Measurements from ENCODE around the gene AKT1.
A peak's percentile ranks its signal among the peaks of the same experiment; 100 is the strongest.
"Not testable (repeated sequence)": the region's sequence is repeated elsewhere in the genome, so short reads cannot be mapped to it uniquely, and the experiment has no call there.

AKT1 gene

DNA sequence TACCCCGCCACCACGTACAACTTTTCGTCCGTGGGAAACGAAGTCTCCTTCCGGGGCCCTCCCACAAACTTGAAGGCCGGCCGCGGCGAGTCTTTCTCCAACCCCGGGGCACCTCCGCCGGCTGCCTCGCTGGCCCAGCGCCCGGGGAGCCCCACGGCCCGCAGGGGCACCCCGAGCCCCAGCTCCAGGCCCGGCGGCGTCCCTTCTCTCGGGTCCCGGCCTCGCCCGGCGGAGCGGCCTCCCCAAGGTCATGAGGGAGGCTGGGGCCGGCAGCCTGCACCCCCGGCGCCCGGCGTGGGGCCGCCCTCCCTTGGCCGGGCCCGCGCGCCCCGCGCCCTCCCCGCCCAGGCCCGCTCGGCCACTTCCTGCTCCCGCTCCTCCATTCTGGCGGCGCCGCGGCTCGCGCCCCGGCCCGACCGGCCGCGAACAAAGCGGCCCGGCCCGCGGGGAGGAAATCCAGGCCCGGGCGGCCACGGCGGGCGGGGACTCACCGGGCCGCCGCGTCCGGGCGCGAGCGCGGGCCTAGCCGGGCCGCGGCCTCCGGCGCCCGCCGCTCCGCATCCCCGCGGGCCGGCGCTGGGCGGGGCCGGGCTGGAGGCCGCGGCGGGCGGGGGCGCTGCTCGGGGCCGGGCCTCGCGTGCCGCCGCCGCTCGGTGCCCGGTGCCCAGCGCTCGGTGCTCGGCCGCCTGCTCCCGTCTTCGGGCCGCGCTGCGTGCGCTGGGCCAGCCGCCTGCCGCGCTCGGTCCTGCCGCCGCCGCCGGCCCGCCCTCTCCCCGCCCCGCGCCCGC, at the start of gene AKT1:
AKT1 (minus strand) TSS at position 756 of the 788 bp plus-strand sequence. CDS start 3,105 bp downstream, outside the sequence.
- DNase-seq (ENCODE audit: low read depth in 1 of 2, low spot score in 1 of 2), result no peak

DNA sequence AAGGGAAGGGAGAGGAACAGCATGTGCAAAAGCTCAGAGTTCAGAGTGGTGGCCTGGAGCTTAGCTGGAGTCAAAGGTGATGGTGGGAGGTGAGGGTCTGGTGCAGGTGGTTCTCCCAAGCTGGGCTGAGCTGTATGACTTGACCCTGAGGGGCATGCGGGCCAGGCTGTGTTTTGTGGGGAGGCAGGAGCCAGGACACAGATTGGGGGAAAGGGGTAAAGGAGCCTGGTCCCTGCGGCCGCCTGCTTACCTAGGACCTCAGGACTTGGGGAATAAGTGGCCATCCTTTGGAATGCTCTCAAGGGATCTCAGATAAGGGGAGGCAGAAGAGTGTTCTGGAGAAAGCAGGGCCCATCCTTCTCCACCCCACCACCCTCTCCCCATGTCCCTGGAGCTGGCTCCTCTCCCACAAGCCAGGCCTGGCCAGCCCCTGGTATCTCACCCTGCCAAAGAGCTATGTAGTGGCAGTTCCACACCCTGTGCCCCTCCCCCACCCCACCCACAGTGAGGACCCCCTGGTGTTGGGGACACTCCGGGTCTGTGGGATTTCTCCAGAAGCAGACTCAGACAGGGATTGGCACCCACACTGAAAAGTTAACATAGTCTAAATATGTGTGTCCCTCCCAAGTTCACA, 49.6 kb upstream of the AKT1 start:
- DNase-seq (ENCODE audit: low read depth in 1 of 2, low spot score in 1 of 2), result no peak

DNA sequence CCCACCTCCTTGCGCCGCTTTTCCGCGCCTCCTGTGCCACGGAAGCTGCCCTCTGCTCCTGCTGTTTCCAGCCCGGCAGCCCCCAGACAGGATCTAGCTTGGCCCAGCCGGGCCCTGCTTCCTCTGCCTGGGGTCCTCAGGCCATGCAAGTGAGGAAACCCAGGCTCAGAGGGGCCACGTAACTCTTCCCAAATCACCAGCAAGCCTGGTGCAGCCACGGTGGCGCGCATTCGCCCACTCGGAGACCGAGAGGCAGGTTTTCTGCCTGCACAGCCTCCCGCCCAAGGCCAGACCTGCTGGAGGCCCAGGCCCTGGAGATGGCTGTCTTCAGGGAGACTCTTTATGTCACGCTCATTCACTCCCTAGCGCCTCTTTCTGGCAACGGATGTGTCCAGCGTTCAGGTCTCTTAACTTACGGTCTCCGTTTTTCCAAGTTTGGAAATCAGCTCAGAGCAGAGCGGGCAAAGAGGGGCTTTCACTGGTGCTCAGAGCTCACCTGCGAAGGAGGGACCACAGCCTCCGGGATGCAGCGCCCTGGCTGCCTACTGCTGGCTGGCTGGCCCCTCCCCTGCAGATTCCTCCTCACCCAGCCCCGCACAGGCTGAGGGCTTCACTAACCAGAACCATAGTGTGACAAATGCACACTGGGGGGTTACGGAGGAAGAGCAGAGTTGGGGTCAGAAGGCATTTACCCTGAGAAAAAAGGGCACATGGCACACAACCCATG, 48.9 kb upstream of the AKT1 start:
- DNase-seq (ENCODE audit: low read depth in 1 of 2, low spot score in 1 of 2), result no peak

DNA sequence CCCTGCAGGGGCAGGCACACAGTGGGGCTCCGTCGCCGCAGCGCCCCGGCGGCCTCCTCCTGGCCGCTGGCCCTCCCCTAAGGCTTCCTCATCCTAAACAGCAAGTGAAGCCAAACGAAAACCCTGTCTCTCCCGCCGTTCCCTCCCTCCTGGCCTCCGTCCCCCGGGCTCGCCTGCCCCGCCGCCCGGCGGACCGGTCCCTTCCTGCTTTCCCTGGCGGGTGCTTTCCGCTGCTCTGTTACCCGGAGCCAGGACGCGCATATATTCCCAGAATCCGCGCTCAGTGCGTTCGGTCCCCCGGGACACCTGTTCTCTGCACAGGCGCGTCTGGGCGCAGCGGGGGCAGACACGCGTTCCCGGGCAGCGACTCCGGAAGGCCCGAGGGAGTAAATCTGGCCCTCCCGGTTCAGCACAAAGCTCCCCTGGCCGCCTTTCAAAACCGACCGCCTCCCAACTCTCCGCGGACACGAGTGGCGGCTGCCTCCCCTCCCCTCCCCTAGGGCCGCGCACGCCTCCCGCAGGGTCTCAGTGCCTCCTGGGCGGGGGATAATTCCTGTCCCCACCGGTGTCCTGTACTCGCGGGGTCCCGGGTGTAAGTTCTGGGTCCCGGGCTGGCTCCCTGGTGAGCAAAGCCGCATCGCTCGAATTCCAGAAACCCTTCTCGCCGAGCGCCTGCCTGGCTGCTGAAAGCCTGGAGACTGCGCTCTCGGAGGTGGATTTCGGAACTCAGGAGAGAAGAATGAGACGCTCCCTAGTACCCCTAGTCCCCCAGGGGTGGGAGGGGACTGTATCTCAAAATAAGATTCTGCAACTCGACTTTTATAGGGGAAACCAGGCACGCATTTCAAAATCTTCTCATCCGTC, 48.1 kb upstream of the AKT1 start:
- DNase-seq (ENCODE audit: low read depth in 1 of 2, low spot score in 1 of 2), result no peak

DNA sequence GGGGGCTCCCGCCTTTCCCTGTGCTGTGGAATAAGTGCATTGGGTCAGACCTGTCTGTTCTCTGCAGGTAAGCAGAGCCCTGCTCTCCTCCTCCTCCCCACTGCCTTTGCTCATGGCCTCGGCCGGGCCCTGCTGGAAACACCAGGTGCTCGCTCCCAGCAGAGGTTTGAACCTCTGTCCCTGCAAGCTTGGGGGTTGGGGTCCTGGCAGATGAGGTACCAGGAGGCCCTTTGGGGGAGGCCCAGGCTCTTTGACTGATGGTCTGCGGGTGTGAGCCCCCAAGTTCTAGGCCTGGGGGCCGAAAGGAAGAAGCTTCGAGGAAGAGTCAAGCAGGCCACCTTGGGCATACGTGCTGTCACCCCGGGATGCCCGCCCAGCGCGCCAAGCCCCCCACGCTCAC, 47.5 kb upstream of the AKT1 start:
- DNase-seq (ENCODE audit: low read depth in 1 of 2, low spot score in 1 of 2), result no peak

DNA sequence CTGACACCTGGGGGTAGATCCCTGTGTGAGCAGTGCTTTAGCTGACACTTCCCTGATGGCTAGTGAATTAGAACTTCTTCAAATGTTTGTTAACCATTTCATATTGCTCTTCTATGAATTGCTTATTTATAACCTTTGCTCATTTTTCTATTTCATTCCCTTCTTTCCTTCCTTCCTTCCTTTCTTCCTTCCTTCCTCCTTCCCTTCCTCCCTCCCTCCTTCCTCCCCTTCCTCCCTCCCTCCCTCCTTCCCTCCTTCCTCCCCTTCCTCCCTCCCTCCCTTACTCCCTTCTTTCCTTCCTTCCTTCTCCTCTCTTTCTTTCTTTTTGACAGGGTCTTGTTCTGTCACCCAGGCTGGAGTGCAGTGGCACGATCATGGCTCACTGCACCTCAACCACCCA, 46.2 kb upstream of the AKT1 start:
- DNase-seq (ENCODE audit: low read depth in 1 of 2, low spot score in 1 of 2), result no peak

DNA sequence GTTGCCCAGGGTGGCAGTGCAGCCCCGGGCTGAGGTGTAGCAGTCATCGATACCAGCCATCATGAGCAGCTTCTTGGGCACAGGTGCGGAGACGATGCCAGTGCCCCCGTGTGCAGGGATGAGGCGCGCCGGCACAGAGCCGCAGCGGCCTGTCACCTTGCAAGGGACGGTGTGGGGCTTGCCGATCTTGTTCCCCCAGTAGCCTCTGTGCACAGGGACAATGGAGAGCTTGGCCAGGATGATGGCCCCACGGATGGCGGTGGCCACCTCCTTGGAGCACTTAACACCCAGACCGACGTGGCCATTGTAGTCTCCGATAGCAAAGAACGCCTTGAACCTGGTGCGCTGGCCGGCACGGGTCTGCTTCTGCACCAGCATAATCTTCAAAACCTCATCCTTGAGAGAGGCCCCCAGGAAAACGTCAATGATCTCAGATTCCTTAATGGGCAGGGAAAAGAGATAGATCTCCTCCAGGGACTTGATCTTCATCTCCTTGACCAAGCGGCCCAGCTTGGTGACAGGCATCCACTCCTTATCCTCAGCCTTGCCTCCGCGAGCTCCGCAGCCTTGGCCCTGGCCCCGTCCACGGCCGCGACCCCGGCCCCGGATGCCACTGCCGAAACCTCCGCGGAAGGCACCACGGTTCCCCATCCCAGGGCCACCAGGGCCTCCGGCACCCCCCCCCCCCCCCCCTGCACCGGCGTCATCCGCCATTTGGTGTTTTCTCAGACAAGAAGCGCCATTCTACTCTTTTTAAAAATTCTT, 40.8 kb upstream of the AKT1 start:
- DNase-seq (ENCODE audit: low read depth in 1 of 2, low spot score in 1 of 2), result not testable (repeated sequence)

DNA sequence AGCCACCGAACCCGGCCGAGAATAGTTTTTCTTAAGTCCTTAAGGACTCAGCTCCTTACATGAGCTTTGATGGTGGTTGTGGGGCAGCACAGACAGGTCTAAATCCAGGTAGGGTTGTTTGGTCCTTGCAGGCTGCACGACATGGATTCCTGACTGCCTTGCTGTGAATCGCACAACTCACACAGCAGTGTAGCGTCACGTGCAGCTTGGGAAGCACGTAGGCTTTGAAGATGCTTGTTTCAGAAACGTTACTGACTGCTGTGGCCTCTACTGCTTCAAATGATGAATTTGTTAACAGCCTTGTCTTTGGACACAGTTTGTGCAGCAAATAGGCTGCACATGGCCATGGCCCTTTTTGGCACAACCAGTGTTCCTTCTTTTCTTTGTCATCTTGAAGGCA, 35.2 kb upstream of the AKT1 start:
- no peak for DNase-seq (ENCODE audit: low read depth in 1 of 2, low spot score in 1 of 2)

DNA sequence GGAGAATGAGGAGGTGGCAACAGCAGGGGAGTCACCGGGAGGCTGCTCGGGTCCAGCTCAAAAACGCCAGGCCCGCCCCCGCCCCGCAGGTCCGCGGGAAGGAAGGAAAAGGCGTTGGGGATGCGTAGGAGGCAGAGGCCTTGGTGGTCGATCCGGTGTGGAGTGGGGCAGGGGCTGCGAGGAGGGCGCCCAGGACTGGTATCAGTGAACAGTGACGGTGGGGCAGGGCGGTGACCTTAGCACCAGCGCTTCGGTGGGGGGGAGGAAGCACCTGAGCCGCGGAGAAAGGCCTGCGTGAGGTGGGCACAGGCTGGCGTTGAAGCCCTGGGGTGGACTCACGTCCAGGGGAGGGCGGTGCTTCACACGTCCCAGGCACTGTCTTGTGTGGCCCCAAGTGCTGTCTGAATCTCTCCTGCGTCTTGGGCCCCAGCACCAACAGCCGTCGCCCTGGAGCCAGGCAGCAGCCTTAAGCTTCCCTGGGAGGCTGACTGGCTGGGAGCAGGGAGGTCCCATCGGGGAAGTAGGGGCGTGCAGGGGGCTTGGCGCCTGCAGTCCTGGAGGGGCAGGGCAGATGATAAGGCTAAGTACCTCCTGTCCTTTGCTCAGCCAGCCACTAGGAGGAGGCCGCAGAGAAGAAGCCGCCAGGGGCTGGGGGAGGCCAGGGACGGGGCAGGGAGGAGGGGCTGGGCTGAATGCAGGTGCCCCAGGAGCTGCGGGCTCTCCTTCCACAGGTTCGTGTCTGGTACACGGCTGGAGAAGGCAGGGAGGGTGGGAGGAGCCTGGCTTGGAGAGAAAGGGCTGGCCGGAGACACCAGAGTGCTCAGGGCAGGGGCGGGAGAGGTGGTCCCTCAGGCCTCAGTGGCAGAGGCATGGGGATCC, 31.9 kb upstream of the AKT1 start:
- peak in 1 of 2 donors; percentile 48 for DNase-seq (ENCODE audit: low read depth in 1 of 2, low spot score in 1 of 2)

DNA sequence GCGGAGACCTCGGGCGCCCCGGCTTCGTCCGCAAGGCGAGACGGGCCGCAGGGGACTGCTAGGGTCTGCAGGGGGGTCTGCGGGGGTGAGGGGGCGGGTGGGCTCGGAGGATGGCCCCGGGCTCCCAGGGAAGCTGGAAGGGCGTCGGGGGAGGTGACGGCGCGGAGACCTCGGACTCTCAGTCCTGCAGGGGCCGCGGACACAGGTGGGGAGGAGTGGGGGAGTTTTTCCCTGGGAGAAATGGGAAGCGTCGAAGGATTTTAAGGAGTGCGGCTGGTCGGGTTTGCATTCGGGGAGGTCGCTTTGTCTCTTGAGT, 31.3 kb upstream of the AKT1 start:
- no peak for DNase-seq (ENCODE audit: low read depth in 1 of 2, low spot score in 1 of 2)

DNA sequence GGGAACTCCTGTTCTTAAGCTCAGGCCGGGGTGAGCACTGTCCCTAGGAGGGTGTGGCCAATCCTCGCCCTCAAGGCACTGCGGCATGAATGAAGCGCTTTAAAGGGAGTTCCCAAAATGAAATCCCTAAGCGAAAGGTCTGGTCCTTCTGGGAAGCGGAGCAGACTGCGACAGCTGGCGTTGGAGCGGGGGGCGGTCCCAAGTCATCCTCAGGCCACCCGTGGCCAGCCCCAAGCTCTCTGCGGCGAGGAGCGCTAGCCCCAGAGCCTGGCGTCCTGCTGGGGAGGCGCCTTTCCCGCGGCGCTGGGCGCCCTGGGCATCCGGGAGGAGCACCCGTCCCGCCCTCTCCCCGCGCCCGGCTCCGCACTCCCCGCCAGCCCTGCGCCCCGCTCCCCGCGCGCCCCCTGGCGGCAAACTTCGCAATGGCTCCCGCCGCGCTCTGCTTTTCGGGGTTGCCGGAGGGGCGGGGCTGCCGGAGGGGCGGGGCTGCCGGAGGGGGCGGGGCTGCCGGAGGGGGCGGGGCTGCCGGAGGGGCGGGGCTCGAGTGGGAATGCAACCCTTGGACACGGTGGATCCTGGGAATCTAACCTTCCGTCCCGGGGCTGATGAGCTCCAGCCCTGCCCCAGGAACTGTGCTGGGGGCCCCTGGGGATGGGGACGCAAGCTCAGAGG, 30.8 kb upstream of the AKT1 start:
- DNase-seq (ENCODE audit: low read depth in 1 of 2, low spot score in 1 of 2), result peak; percentile 95

DNA sequence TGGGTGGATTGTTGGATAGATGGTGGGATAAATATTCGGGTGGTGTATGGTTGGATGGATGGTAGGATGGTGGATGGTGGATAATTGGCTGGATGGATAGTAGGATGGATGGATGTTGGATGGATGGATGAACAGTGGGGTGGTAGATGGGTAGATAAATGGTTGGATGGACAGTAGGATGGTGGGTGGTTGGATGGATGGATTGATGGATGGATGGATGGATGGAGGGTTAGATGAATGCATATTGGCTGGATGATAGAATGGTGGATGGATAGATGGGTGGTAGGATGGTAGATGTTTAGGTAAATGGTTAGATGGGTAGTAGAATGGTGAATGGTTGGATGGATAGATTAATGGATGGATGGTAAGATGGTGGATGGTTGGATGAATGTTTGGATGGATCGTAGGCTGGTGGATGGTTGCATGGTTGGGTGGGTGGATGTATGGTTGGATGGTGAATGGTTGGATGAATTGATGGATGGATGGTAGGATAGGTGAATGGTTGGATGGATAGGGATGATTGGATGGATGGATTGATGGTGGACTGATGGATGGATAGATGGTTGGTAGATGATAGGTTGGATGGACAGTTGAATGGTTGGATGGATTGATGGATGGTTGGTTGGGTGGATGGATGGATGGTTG, 28.9 kb upstream of the AKT1 start:
- no peak for DNase-seq (ENCODE audit: low read depth in 1 of 2, low spot score in 1 of 2)

DNA sequence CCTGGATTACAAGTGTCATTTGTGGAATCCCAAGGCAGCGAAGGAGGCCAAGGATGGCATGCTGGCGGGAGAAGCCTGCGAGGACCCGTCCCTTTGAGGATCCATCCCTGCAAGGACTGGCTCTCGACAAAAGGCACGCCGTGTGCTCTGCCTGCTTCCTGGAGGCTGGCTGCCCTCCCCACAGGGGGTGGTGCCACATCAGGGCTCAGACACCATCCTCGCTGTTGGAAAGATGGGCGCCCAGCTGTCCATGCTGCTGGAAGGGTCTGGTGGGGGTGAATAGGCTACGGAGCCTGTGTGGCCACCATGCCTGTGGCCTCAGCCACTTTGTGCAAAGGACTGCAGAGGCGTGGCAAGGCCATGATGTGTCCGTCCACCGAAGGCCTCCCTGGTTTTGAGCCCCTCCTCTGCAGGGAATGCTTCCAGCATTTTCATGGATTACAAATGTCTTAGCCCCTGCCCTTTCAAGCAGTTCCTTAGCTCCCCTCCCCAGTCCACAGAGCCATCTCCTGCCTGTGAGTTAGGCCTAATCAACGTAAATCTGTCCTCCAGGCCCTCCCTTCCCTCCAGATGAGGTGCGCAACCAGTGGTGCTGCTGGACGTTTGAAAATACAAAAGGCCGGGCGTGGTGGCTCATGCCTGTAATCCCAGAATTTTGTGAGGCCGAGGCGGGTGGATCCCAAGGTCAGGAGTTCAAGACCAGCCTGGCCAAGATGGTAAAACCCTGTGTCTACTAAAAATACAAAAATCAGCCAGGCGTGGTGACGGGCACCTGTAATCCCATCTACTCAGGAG, 27.5 kb upstream of the AKT1 start:
- DNase-seq (ENCODE audit: low read depth in 1 of 2, low spot score in 1 of 2), result no peak

DNA sequence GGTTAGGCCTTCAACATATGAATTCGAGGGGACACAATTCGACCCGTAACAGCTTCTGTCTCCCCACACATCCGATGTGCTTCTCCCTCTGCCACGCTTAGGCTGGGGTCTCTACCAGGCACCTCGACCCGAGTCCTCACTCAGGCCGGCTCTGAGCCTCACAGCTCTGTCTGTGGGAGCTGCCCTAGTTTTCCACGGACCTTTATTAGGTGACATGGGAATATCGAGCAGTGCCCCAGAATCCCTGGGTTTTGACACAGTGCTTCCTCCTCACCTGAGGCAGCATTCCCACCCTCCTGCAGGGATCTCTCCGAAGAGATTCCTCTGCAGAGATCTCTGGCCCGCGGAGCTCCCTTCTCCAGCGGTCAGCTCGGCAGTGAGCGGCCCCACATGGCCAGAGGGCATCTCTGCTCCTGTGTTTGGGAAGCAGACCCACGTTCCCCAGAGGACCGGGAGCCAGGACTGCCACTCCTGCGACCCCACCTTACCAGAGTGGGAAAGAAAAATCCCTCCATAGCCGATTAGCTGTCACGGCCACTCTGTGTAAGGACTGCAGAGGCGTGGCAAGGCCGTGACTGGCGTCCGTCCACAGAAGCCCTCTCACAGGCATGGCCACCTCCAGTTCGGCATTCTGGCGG, 26.5 kb upstream of the AKT1 start:
- no peak for DNase-seq (ENCODE audit: low read depth in 1 of 2, low spot score in 1 of 2)

DNA sequence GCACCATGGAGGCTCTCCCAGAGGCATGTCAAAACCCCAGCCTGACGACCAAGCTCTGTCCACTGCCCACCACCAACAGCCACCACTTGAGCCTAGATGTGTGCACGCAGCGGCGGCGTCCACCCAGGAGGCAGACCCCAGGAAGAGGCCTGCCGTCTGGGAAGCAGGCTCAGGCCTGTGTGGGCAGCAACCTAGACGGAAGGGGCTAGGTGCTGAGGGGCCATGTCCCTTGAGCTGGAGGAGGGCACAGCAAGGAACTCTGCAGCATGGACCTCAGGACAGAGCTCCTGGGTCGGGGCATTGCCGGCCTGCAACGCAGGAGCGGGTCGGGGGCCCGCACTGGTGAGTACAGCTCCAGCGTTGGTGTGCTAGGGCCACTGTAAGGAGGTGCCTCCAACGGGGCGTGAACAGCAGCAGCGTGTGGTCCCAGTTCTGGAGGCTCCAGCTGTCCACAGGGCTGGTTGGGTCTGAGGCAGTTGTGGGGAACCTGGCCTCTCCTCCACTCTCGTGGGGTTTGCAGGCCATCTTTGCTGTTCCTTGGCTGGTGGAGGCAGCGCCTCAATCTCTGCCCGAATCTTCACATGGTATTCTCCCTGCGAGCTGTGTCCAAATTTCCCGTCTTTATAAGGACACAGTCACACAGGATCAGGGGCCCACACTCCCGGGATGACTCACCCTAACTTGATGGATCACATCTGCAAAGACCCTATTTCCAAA, 25.8 kb upstream of the AKT1 start:
- DNase-seq (ENCODE audit: low read depth in 1 of 2, low spot score in 1 of 2), result no peak

DNA sequence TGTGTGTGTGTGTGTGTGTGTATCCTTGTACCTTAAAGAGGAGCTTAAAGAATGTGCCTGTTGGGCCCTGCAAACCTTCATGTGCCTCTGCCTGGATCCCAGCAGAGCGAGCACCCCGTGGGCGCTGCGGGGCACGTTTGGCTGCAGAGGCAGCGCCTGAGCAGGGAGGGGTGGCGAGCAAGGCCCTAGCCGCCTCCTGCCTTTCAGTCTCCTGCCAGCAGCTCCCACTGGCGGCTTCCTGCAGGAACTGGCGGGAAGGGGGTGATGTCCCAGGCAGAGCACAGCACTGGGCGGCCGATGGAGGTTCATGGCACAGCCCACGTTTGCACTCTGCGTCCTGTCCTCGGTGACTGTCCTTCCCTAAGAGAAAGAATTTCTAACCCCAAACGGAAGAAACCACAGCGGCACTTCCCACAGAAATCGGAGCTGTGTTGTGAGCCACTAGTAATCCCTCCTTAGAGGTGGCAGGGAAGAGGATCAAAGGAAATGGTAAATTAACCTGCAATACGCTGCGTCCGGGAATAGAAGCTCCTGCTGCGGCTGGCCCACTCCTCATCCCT, 25.2 kb upstream of the AKT1 start:
- no peak for DNase-seq (ENCODE audit: low read depth in 1 of 2, low spot score in 1 of 2)

All from activated T-helper 1 cell treated with anti-CD3 and anti-CD28 coated beads, Interleukin-2, amount 50 U/mL, for 16 hours (primary cell).